Stomach (tissue), 9 donors: ENCODE data around the gene BPIFB2. TPM values are rescaled to one million over a fixed set of nuclear protein-coding genes. Genes with fewer than 3 reads are reported as not detected.

Source experiments
- DNase-seq, 2 donors: peaks; one replicate each; pipeline versions ENCODE4 v3.0.0 to v3.0.0-alpha.2; 2013 to 2019
- H3K27ac ChIP-seq, 5 donors: fragments of 200-600 bp in 4 of 5; sonication (generic) in 4 of 5; one replicate each; pipeline ENCODE4 v1.5.1; 2013 to 2019; ENCODE audit warnings: mild to moderate bottlenecking in 1 of 5, moderate library complexity in 1 of 5
- H3K27me3 ChIP-seq, 3 donors: fragments of 200-600 bp; sonication (generic); one replicate each; pipeline ENCODE4 v1.5.1; 2017 to 2019; ENCODE audit warnings: mixed run types in 1 of 3
- H3K36me3 ChIP-seq, 4 donors: fragments of 200-600 bp; sonication (generic); 1 replicate in 3 of 4; 2 replicates in 1 of 4; pipeline ENCODE4 v1.5.1; 2016 to 2019
- H3K4me1 ChIP-seq, 4 donors: fragments of 200-600 bp; sonication (generic); one replicate each; pipeline ENCODE4 v1.5.1; 2016 to 2019
- H3K4me3 ChIP-seq, 4 donors: fragments of 200-600 bp; sonication (generic) in 3 of 4; one replicate each; pipeline ENCODE4 v1.5.1; 2016 to 2019; ENCODE audit warnings: mild to moderate bottlenecking in 1 of 4
- H3K9me3 ChIP-seq, 4 donors: fragments of 200-600 bp; sonication (generic); one replicate each; pipeline ENCODE4 v1.5.1; 2016 to 2019
- CTCF ChIP-seq, 7 experiments: fragments of 450-650 bp in 4 of 7; fragments of 200-600 bp in 3 of 7; sonication (generic) in 3 of 7; IDR thresholded peaks; one replicate each; pipeline ENCODE4 v1.5.1; 2016 to 2019; ENCODE audit warnings: antibody characterized with exemption in 7 of 7, control low read depth in 2 of 7, mild to moderate bottlenecking in 1 of 7
- EP300 ChIP-seq: sonication (generic); formaldehyde crosslinking; IDR thresholded peaks from one replicate; pipeline ENCODE4 v1.6.1; 2017; ENCODE audit warnings: antibody characterized with exemption
- POLR2A ChIP-seq, 4 donors: fragments of 450-650 bp; IDR thresholded peaks; one replicate each; pipeline ENCODE4 v1.6.1; 2016; ENCODE audit warnings: antibody characterized with exemption in 4 of 4, control low read depth in 2 of 4, mild to moderate bottlenecking in 1 of 4, moderate library complexity in 1 of 4
- POLR2AphosphoS5 ChIP-seq, 3 donors: sonication (generic); formaldehyde crosslinking; IDR thresholded peaks; one replicate each; pipeline ENCODE4 v1.6.1; 2016; ENCODE audit warnings: antibody characterized with exemption in 3 of 3
- WGBS, 5 donors: extraction: QIAGEN DNeasy Blood & Tissue Kit in 3 of 5; methylation state at CpG; one replicate each; pipeline versions ENCODE4 v1.1.5 to v1.1.7; 2013 to 2018; 5-methylcytosine and 5-hydroxymethylcytosine counted together
- intact Hi-C: fragments of 100-400 bp; cut with DNase I; formaldehyde crosslinking; loops from one replicate; pipeline ENCODE4 v1.15.1; 2023; ENCODE audit warnings: low total_unique reads
- polyA plus RNA-seq, 3 donors: library from polyadenylated mRNA; stranded (reverse); fragments of 200-250 nt; gene quantifications; one replicate each; pipeline ENCODE4 v1.2.3, GENCODE V29; 2013
- total RNA-seq, 5 donors: library from RNA; depleted of rRNA; stranded (reverse); fragments of >200 nt; gene quantifications; one replicate each; pipeline versions ENCODE4 v1.1.0 to v1.2.3, GENCODE V29; 2014 to 2016
- donor health status: healthy with polysubstance abuse.
- donor health status: Bipolar disorder and iron deficiency.
- donor health status: healthy.

The BPIFB2 gene
- total and polyA plus RNA-seq, 8 donors, result 3.3 TPM; not detected in 7

GRCh38 chr20:32979201-32979998 is 28.1 kb upstream of the BPIFB2 start:
- 79 to 87% (median 82%) methylated on average over 9 of the region's 9 CpGs for WGBS, 5 donors
- DNase-seq, result no peak
- no peaks in the 10 kb centered on the region for H3K9me3 ChIP-seq
- H3K27me3 ChIP-seq, result no peaks in the 10 kb centered on the region
- H3K36me3 ChIP-seq, result no peaks in the 10 kb centered on the region
- intact Hi-C loops, result no loop called here
- H3K27ac ChIP-seq, result no peak overlapping the region
- H3K4me3 ChIP-seq, result no peak overlapping the region
- H3K4me1 ChIP-seq, result peaks cover 0 to 12% (median 3%) of the 10 kb centered on the region in 4 donors
- TF ChIP-seq POLR2AphosphoS5 (IDR thresholded peaks at IDR 0.05), result no peak
- no peak for TF ChIP-seq POLR2A (IDR thresholded peaks at IDR 0.05)

- Histone ChIP-seq H3K36me3 (no peaks in the 10 kb centered on the region), H3K4me3 (no peak overlapping the region), H3K27ac (no peak overlapping the region), H3K27me3 (no peaks in the 10 kb centered on the region), H3K9me3 (no peaks in the 10 kb centered on the region), H3K4me1 (peaks cover 0 to 12% (median 3%) of the 10 kb centered on the region in 4 donors)
- WGBS, 5 donors, result 72 to 86% (median 82%) methylated on average over 7 to 19 of the region's 19 CpGs
- DNase-seq, result peak in 1 of 2 donors; percentile 75
- intact Hi-C loops, result no loop called here
- no peak for TF ChIP-seq EP300
These were observed 27.2 kb upstream of the BPIFB2 start for GRCh38 chr20:32980131-32980941.

- no peak overlapping the region for H3K27ac ChIP-seq
- no peaks in the 10 kb centered on the region for H3K36me3 ChIP-seq
- TF ChIP-seq CTCF (IDR thresholded peaks at IDR 0.05) (no peak), EP300 (no peak), POLR2A (IDR thresholded peaks at IDR 0.05) (no peak), POLR2AphosphoS5 (IDR thresholded peaks at IDR 0.05) (no peak)
- peaks cover 0 to 12% (median 3%) of the 10 kb centered on the region in 4 donors for H3K4me1 ChIP-seq
- no peak for DNase-seq
- intact Hi-C loops, result no loop called here
- 76 to 95% (median 84%) methylated on average over 6 of the region's 6 CpGs for WGBS, 5 donors
- no peak overlapping the region for H3K4me3 ChIP-seq
- H3K9me3 ChIP-seq, result no peaks in the 10 kb centered on the region
- H3K27me3 ChIP-seq, result no peaks in the 10 kb centered on the region
These were observed 26.5 kb upstream of the BPIFB2 start for GRCh38 chr20:32980990-32981389.

- intact Hi-C loops, result no loop called here
- Histone ChIP-seq H3K4me1 (peaks cover 0 to 12% (median 3%) of the 10 kb centered on the region in 4 donors), H3K36me3 (no peaks in the 10 kb centered on the region), H3K9me3 (no peaks in the 10 kb centered on the region), H3K4me3 (no peak overlapping the region), H3K27me3 (no peaks in the 10 kb centered on the region), H3K27ac (no peak overlapping the region)
- TF ChIP-seq CTCF (IDR thresholded peaks at IDR 0.05), result no peak
- TF ChIP-seq POLR2A (IDR thresholded peaks at IDR 0.05), result no peak
- TF ChIP-seq EP300, result no peak
- TF ChIP-seq POLR2AphosphoS5 (IDR thresholded peaks at IDR 0.05), result no peak
- 41 to 71% (median 44%) methylated on average over 4 to 10 of the region's 10 CpGs for WGBS, 5 donors
- peak; percentile 38 to 59 for DNase-seq
These were observed 24.7 kb upstream of the BPIFB2 start for GRCh38 chr20:32982617-32983458.
